Cardiac fibroblast (primary cell): Measurements from ENCODE around the gene POC1A.

Source experiments
- DNase-seq, 2 donors: peaks; one replicate each; pipeline versions ENCODE4 v3.0.0 to v3.0.0-alpha.2; 2010; ENCODE audit warnings: low read depth in 2 of 2
- H3K4me3 ChIP-seq, 2 donors: replicated peaks in 1 of 2; 1 replicate in 1 of 2; 2 replicates in 1 of 2; pipeline ENCODE4 v1.5.1; 2011; ENCODE audit warnings: low read depth in 2 of 2, low read length in 2 of 2, mild to moderate bottlenecking in 2 of 2, moderate library complexity in 1 of 2
- TF ChIP-seq, protein P1 (sequence below): IDR thresholded peaks from one replicate; pipeline ENCODE4 v1.5.1; 2011; ENCODE audit warnings: low read depth, mild to moderate bottlenecking, low read length, inconsistent platforms

POC1A gene

DNA sequence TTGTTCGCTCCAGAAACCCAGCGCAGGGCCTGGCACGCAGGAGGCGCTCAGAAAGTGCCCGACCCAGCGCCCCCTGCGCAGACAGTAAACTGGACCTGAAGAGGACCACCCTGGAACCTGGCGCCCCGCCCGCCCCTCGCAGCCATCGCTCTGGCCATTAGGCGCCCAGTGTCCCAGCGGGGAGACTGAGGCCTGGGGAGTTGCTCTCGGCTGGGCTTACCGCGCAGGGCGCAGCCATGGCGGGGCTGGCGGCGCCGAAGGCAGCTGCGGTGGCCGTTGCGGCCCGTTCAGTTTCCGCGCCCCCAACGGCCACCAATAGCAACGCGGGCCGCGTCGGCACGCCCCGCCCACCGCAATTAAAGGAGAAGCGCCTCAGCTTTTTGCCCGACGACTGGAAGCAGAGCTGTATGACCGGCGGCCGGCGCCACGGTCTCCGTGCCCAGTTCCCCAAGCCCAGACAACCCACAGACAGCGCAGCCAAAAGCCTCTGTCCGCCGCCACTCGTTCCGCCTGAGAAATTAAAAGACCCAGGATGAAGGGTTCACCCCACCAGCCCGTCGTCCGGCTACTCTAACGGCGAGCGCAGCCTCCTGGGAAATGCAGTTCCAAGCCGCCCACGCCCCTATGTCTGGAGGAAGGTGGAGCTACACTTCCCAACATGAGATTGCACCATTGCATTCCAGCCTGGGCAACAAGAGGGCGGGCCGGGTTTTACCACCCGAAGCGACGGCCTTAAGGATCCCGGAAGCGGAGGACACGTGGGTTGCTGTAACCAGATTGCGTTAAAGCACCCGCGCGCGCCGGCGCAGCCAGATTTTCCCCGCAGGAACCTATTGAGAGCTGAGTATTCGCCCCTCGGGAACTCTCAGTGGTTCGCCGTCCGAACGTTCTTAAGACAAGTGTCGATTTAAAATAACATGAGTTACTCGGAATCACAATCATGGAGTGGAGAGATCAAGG, at the start of gene POC1A:
POC1A (minus strand) TSS at position 289 of the 960 bp plus-strand sequence; CDS start at position 238, 51 bp downstream.
- peak; percentile 98 to 99 for DNase-seq
- TF ChIP-seq, protein P1, sequence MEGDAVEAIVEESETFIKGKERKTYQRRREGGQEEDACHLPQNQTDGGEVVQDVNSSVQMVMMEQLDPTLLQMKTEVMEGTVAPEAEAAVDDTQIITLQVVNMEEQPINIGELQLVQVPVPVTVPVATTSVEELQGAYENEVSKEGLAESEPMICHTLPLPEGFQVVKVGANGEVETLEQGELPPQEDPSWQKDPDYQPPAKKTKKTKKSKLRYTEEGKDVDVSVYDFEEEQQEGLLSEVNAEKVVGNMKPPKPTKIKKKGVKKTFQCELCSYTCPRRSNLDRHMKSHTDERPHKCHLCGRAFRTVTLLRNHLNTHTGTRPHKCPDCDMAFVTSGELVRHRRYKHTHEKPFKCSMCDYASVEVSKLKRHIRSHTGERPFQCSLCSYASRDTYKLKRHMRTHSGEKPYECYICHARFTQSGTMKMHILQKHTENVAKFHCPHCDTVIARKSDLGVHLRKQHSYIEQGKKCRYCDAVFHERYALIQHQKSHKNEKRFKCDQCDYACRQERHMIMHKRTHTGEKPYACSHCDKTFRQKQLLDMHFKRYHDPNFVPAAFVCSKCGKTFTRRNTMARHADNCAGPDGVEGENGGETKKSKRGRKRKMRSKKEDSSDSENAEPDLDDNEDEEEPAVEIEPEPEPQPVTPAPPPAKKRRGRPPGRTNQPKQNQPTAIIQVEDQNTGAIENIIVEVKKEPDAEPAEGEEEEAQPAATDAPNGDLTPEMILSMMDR = no peak
- H3K4me3 ChIP-seq = peak within 1 kb of the TSS; percentile 76 to 93

DNA sequence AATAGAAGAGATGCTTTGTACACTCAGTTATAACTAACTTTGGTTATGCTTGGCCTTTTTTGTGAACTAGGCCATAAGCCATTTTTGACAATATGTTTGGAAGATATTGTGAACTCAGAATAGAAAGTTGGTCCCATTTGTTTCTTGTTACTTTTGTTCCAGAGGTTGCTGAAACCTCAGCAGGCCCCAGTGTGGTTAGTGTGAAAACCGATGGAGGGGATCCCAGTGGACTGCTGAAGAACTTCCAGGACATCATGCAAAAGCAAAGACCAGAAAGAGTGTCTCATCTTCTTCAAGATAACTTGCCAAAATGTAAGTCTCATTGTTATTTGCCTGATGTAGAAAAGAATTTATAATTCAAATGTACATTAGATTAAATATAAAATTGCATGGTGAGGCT, 49.5 kb upstream of the POC1A start:
- TF ChIP-seq, protein P1 = no peak
- DNase-seq = no peak
- no peak overlapping the region for H3K4me3 ChIP-seq

DNA sequence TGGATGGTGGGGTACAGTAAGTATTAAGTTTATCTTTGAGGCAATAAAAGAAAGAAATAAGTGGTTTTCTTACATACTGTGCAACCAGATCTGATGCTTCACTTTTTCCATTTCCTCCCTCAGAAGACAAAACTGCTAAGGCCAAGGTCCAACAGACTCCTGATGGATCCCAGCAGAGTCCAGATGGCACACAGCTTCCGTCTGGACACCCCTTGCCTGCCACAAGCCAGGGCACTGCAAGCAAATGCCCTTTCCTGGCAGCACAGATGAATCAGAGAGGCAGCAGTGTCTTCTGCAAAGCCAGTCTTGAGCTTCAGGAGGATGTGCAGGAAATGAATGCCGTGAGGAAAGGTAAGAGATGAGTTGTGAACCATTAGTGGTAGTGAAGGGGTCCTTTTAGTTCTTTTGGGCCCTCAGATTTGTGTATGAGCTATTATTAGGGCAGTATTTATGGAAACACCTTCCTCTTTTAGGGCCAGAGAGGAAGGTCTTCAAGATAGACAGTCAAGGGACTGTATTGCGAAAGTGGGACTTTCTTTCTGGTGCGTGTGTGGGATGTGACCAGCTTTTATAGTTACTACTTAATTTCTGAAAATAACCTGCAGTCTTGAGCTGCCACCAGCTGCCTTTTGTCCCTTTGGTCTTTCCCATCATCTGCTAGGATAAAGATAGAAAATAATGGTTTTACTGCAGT, 48.3 kb upstream of the POC1A start:
- no peak for DNase-seq
- TF ChIP-seq, protein P1 = no peak
- H3K4me3 ChIP-seq = no peak overlapping the region

DNA sequence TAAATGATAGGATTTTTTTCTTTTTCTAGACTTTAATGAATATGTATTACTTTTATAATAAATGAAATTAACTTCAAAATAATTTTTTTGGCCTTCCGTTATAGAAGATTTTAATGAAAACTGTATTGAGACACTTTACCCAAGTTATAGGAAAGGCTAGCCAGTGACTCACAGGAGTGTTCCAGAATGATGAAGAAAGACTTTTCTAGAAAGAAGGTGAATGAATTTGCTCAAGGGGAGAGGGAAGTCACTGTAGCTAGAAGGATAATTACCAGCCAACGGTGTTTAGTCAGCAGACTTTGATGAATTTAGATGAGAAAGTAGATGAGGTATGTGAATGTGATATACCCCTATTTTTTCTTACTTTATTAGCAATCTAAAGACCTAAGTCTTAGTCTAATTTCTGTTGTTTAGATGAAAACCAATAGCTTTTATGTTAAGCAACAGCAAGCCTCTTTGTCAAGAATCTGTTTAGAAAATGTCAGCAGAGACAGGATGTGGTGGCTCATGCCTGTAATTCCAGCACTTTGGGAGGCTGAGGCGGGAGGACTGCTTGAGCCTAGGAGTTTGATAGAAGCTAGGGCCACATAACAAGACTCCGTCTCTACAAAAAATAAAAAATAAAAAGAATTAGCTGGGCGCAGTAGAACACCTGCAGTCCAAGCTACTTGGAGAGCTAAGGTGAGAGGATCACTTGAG, 46.9 kb upstream of the POC1A start:
- DNase-seq = no peak
- TF ChIP-seq, protein P1 = no peak
- no peak overlapping the region for H3K4me3 ChIP-seq

DNA sequence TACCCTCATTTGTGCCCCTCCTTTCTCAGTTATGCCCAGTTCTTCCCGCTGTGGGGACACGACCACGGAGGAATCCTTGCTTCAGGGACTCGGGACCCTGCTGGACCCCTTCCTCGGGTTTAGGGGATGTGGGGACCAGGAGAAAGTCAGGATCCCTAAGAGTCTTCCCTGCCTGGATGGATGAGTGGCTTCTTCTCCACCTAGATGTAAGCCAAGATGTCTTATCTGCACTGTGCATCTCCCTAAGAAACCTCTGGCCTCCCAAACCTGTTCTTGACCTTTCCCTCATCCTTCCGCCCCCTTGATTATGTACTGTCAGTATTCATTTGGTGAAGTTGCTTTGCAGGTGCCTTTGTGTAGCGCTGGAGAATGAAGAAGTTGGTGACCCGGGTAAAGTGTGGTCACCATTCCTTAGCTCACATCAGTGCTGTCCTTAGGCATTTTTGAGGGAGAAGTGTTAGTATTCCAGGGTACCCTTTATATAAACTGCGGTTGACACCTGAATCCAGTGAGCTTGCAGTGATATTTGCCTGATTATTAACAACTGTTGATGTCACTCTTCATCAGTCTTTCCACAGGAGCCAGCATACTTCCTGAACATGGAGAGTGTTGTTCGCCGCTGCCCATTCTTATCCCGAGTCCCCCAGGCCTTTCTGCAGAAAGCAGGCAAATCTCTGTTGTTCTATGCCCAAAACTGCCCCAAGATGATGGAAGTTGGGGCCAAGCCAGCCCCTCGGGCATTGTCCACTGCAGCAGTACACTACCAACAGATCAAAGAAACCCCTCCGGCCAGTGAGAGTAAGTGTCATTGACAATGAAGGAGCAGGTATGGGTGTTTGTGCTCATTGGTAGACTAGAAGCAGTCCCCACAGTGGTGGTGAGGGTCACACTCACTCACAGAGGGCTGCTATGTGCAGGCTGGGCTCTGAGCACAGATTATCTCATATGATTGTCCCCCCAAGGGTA, 44.7 kb upstream of the POC1A start:
- TF ChIP-seq, protein P1 = no peak
- H3K4me3 ChIP-seq = peak overlapping the region; percentile 87 to 88
- DNase-seq = no peak
